Astrocyte (in vitro differentiated cells and primary cell): Measurements from ENCODE around the gene TAP1. TPM values are rescaled to one million over a fixed set of nuclear protein-coding genes. Genes with fewer than 3 reads are reported as not detected.

ENCODE experiments used
- DNase-seq: peaks from one replicate; pipeline ENCODE4 v3.0.0-alpha.2; 2010; ENCODE audit warnings: low read depth
- FAIRE-seq: peaks from 2 replicates; lab custom pipeline; 2011; peaks lifted over from hg19 to GRCh38; lab: Jason Lieb, UNC
- H2AFZ ChIP-seq: 2 replicates; pipeline ENCODE4 v1.6.0; 2012; ENCODE audit warnings: low read depth, low read length, inconsistent platforms
- H3K27ac ChIP-seq: 2 replicates; pipeline ENCODE4 v1.5.1; 2011; ENCODE audit warnings: low read depth, low read length, inconsistent platforms
- H3K27me3 ChIP-seq: 2 replicates; pipeline ENCODE4 v1.6.0; 2011; ENCODE audit warnings: low read length, inconsistent platforms; ENCODE audit not compliant: insufficient read depth
- H3K36me3 ChIP-seq: 2 replicates; pipeline ENCODE4 v1.5.1; 2011; ENCODE audit warnings: low read length, inconsistent platforms; ENCODE audit not compliant: insufficient read depth
- H3K4me1 ChIP-seq: 2 replicates; pipeline ENCODE4 v1.5.1; 2011; ENCODE audit warnings: low read length, inconsistent platforms; ENCODE audit not compliant: insufficient read depth
- H3K4me2 ChIP-seq: 2 replicates; pipeline ENCODE4 v1.6.0; 2012; ENCODE audit warnings: low read length, inconsistent platforms
- H3K4me3 ChIP-seq: 2 replicates; pipeline ENCODE4 v1.5.1; 2011; ENCODE audit warnings: low read depth, mild to moderate bottlenecking, low read length, inconsistent platforms; ENCODE audit not compliant: insufficient read depth
- H3K79me2 ChIP-seq: 2 replicates; pipeline ENCODE4 v1.6.0; 2012; ENCODE audit warnings: mild to moderate bottlenecking, low read length, inconsistent platforms; ENCODE audit not compliant: insufficient read depth
- H3K9ac ChIP-seq: 2 replicates; pipeline ENCODE4 v1.6.0; 2012; ENCODE audit warnings: mild to moderate bottlenecking, low read length, inconsistent platforms
- H3K9me3 ChIP-seq: 2 replicates; pipeline ENCODE4 v1.5.1; 2012; ENCODE audit warnings: low read depth, mild to moderate bottlenecking, low read length, inconsistent platforms; ENCODE audit not compliant: insufficient read depth
- H4K20me1 ChIP-seq: 2 replicates; pipeline ENCODE4 v1.6.0; 2012; ENCODE audit warnings: low read length, inconsistent platforms; ENCODE audit not compliant: insufficient read depth
- H3K27ac Mint-ChIP-seq: one replicate; pipeline ENCODE4 v1.8.0; 2021; ENCODE audit warnings: mild to moderate bottlenecking, mixed read lengths; ENCODE audit not compliant: unreplicated experiment
- H3K27me3 Mint-ChIP-seq: one replicate; pipeline ENCODE4 v1.8.0; 2021; ENCODE audit warnings: low read depth, mixed read lengths; ENCODE audit not compliant: unreplicated experiment
- H3K36me3 Mint-ChIP-seq: one replicate; pipeline ENCODE4 v1.8.0; 2021; ENCODE audit warnings: low read depth, mixed read lengths; ENCODE audit not compliant: unreplicated experiment
- H3K4me1 Mint-ChIP-seq: one replicate; pipeline ENCODE4 v1.8.0; 2021; ENCODE audit warnings: low read depth, mixed read lengths; ENCODE audit not compliant: unreplicated experiment
- H3K4me3 Mint-ChIP-seq: one replicate; pipeline ENCODE4 v1.8.0; 2021; ENCODE audit warnings: mild to moderate bottlenecking, moderate library complexity, mixed read lengths; ENCODE audit not compliant: unreplicated experiment
- H3K9me3 Mint-ChIP-seq: one replicate; pipeline ENCODE4 v1.8.0; 2021; ENCODE audit warnings: mild to moderate bottlenecking, mixed read lengths; ENCODE audit not compliant: unreplicated experiment
- CTCF ChIP-seq: IDR thresholded peaks from 2 replicates; pipeline ENCODE4 v1.5.1; 2011; ENCODE audit warnings: low read depth, mild to moderate bottlenecking, inconsistent platforms, low read length, moderate library complexity; ENCODE audit not compliant: insufficient read depth
- EZH2 ChIP-seq: IDR thresholded peaks from 2 replicates; pipeline ENCODE4 v1.6.1; 2012; ENCODE audit warnings: mild to moderate bottlenecking, low read length, inconsistent platforms; ENCODE audit not compliant: insufficient read depth
- total RNA-seq: library from RNA; stranded (reverse); gene quantifications from 2 replicates; pipeline ENCODE4 v1.2.1, GENCODE V29; 2021

The TAP1 gene
- total RNA-seq, 1 donor from 2014 or later = 135 TPM

GRCh38 chr6:32868257-32868788 lies 14.8 kb upstream of the TAP1 start:
- peak; percentile 27 for DNase-seq
- peak; percentile 64 for FAIRE-seq
- TF ChIP-seq EZH2 (no peak), CTCF (peak; percentile 99)
- Histone ChIP-seq H3K27ac (no peak overlapping the region), H3K36me3 (no peaks in the 10 kb centered on the region), H2AFZ (no peak overlapping the region), H3K4me2 (no peak overlapping the region), H3K27me3 (peaks cover 33% of the 10 kb centered on the region), H3K4me3 (no peak overlapping the region), H3K9ac (no peak overlapping the region), H3K9me3 (no peaks in the 10 kb centered on the region), H3K79me2 (no peaks in the 10 kb centered on the region), H4K20me1 (no peaks in the 10 kb centered on the region), H3K4me1 (no peaks in the 10 kb centered on the region)
- Mint-ChIP-seq H3K27ac (no peak overlapping the region), H3K27me3 (peaks cover 7% of the 10 kb centered on the region), H3K9me3 (no peaks in the 10 kb centered on the region), H3K4me3 (no peak overlapping the region), H3K36me3 (no peaks in the 10 kb centered on the region), H3K4me1 (peaks cover 2% of the 10 kb centered on the region)

- H3K4me3 Mint-ChIP-seq = no peak overlapping the region
- H3K4me2 ChIP-seq = no peak overlapping the region
- TF ChIP-seq EZH2 = no peak
- no peak for TF ChIP-seq CTCF
- no peaks in the 10 kb centered on the region for H3K4me1 ChIP-seq
- H2AFZ ChIP-seq = no peak overlapping the region
- H3K4me3 ChIP-seq = no peak overlapping the region
- H3K9ac ChIP-seq = no peak overlapping the region
- H3K27ac ChIP-seq = no peak overlapping the region
- no peak overlapping the region for H3K27ac Mint-ChIP-seq
- no peaks in the 10 kb centered on the region for H3K9me3 Mint-ChIP-seq
- DNase-seq (no peak), FAIRE-seq (no peak)
- H3K27me3 Mint-ChIP-seq = peaks cover 7% of the 10 kb centered on the region
- H3K4me1 Mint-ChIP-seq = peaks cover 2% of the 10 kb centered on the region
- no peaks in the 10 kb centered on the region for H3K36me3 ChIP-seq
- H3K36me3 Mint-ChIP-seq = no peaks in the 10 kb centered on the region
- H3K79me2 ChIP-seq = no peaks in the 10 kb centered on the region
- no peaks in the 10 kb centered on the region for H4K20me1 ChIP-seq
- H3K27me3 ChIP-seq = peaks cover 33% of the 10 kb centered on the region
- H3K9me3 ChIP-seq = no peaks in the 10 kb centered on the region
These were observed 14.2 kb upstream of the TAP1 start for GRCh38 chr6:32867554-32868256.

GRCh38 chr6:32867022-32867477 lies 13.5 kb upstream of the TAP1 start:
- Mint-ChIP-seq H3K4me3 (no peak overlapping the region), H3K27me3 (peaks cover 7% of the 10 kb centered on the region), H3K27ac (no peak overlapping the region), H3K9me3 (no peaks in the 10 kb centered on the region), H3K4me1 (peaks cover 2% of the 10 kb centered on the region), H3K36me3 (no peaks in the 10 kb centered on the region)
- Histone ChIP-seq H3K27ac (no peak overlapping the region), H3K4me3 (no peak overlapping the region), H3K4me1 (no peaks in the 10 kb centered on the region), H4K20me1 (no peaks in the 10 kb centered on the region), H2AFZ (no peak overlapping the region), H3K36me3 (no peaks in the 10 kb centered on the region), H3K27me3 (peaks cover 33% of the 10 kb centered on the region), H3K9ac (no peak overlapping the region), H3K9me3 (no peaks in the 10 kb centered on the region), H3K79me2 (no peaks in the 10 kb centered on the region), H3K4me2 (no peak overlapping the region)
- DNase-seq (no peak), FAIRE-seq (no peak)
- no peak for TF ChIP-seq EZH2
- no peak for TF ChIP-seq CTCF
